HG03457 (cell line): ENCODE measurements around the gene DENND2A.
"Not testable (repeated sequence)": the region's sequence is repeated elsewhere in the genome, so short reads cannot be mapped to it uniquely, and the experiment has no call there.

Experiments used
- ATAC-seq: cut with Tn5 transposase; IDR thresholded peaks from one replicate; pipeline ENCODE4 v1.9.1; 2021; ENCODE audit warnings: moderate number of reproducible peaks; ENCODE audit not compliant: unreplicated experiment

DENND2A gene

DNA sequence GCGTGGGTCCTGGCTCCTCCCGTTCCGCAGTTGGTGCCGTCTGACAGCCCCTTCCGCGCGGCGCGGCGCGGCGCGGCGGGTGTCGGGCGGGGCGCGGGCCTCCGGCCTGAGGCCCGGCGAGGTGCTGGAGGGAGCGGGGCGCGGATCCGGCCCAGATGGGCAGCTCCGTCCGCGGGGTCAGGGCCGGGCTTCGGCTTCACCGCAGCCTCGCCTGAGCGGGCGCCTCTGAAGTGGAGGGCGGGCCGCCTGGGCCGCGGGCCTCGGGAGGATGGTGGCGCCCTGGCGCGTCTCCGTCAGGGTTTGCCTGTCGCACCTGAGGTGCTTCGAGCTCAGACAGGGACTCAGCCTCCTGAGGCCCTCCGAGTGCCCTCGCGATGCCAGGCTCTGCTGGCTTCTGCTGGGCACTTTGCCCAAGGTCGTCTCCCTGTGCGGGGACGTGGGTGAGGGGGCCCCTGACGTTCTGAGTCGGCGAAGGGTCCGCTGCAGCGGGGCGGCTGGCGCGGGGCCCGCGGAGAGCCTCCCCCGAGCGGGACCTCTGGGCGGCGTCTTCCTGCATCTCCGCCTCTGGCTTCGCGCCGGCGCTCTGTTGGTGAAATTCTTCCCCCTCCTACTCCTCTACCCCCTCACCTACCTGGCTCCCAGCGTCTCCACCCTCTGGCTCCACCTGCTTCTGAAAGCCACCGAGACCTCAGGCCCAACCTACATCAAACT lies 32.6 kb upstream of the DENND2A start:
- ATAC-seq, result peak; percentile 34

DNA sequence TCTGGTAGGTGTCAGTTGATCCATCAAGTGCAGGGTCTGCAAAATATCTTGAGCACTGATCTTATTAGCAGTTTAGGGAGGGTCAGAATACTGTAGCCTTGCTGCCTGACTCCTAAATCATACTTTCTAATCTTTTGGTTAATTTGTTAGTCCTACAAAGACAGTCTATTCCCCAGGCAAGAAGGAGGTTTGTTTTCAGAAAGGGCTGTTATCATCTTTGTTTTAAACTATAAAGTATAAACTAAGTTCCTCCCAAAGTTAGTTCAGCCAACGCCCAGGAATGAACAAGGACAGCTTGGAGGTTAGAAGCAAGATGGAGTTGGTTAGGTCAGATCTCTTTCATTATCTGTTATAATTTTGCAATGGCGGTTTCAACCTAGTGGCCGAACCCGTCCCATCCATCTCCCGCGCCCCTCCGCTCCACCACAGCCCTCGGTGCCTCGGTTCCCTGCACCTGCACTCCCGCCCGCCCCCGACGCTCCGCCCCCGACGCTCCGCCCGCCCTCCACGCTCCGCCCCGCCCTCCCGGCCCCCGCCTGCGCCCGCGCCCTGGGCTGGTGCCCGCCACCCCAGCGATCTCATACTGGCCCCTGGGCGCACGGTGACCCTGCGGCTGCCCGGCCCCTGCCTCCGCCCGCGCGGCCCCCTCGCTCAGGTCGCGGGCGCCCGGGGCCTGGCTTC lies 31.9 kb upstream of the DENND2A start, which contains the start of gene ADCK2:
ADCK2 (plus strand) TSS at position 564 of the 681 bp plus-strand sequence. CDS start 386 bp downstream, outside the sequence.
- ATAC-seq, result peak; percentile 33

DNA sequence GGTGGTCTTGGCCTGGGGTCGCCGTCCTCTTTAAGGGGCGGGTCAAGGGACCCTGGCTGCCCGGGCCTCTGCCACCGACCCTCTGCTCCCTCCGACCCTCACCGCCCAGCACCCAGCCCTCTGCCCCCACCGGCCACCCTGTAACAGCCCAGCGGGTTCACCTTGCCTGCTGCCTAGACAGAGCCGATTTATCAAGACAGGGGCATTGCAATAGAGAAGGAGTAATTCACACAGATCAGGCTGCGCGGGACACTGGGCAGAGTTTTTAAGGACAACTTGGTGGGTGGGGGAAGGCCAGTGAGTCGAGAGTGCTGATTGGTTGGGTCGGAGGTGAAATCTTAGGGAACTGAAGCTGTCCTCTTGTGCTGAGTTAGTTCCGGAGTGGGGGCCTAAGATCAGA lies 31.4 kb upstream of the DENND2A start:
- no peak for ATAC-seq

DNA sequence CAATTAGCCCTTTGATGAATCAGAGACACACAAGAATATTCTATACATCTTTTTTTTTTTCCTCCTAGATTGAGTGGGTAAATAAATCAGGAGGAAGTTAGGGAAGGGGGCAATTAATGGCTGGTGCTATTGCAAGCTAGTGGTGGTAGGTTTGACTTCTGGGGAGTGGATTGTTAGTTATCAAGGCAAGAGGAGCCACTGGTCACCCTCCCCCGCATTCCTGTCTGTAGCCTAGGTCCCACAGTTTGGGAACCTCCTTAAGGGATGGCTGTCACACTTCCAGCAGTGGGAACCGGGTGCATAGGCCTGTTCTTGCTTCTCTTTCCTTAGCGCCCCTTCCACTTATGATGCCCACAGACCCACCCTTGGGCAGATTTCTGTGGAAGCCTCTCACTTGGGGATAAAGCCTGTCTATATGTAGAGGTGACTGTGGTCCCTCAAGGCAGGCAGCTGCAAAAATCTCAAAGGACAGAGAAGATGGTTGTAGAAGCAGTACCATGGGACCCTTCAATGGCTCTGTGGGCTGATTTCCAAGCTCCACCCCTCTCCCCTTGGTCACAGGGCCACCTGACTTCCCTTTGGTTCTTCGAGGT lies 29.8 kb upstream of the DENND2A start:
- ATAC-seq, result no peak

DNA sequence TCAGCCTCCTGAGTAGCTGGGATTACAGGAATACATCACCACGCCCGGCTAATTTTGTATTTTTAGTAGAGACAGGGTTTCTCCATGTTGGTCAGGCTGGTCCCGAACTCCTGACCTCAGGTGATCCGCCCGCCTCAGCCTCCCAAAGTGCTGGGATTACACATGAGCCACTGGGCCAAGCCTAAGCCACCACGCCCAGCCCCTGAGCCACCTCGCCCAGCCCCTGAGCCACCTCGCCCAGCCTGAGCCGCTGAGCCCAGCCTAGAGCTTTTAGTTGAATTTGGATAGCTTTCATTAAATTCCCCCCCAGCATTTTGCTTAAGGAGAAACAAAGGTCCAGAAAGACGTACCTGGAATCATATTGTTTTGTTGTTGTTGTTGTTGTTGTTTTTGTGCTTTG lies 29.2 kb upstream of the DENND2A start:
- ATAC-seq, result not testable (repeated sequence)

DNA sequence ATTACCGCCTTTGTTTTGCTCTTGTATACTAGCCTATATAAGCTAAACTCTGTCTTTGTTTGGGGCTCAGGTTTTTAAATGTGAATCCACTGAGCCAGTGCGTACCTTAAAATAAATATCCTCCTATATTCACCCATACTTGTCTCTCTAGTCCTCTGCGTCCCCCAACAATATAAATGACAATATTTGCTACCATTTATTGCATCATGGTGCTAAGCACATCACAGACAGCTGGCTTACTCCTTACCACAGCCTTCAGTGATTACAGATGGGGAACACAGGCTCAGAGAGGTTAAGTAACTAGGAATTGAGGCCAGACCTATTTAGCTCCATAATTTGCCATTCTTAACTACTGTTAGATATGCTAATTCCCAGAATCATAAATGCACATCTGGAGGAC lies 28.7 kb upstream of the DENND2A start:
- no peak for ATAC-seq

DNA sequence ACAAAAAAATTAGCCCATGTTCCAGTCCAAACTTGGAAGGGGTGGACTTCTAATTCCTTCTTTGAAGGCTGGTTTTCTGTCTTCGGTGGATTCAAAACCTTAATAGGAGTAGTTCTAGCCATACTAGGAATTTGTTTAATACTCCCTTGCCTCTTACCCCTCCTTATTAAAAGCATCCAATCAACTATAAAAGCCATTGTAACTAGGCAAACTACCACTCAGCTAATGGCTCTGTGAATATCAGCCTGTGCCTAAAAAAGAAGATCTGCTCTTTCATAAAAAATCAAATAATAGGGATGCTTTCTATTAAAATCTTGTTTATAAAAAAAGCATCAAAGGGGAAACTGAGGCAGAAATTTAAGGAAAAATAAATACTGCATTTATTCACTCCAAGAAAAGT lies 28.0 kb upstream of the DENND2A start:
- ATAC-seq, result no peak

DNA sequence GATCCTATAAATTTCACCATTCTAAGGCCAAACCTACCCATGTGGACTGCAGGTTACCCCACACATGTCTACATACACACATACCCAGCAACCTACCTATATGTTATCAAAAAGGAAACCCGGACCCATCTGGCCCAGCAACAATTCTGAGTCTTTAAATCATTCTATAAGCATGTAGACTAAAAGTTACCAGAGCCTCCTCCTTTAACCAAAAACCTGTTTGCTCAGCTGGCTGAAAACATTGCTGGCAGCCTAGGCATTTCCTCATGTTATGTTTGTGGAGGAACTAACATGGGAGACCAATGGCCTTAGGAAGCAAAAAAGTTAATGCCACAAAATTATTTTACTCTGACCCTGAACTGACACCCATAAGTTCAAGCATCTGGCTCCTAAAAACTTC lies 26.9 kb upstream of the DENND2A start:
- no peak for ATAC-seq

DNA sequence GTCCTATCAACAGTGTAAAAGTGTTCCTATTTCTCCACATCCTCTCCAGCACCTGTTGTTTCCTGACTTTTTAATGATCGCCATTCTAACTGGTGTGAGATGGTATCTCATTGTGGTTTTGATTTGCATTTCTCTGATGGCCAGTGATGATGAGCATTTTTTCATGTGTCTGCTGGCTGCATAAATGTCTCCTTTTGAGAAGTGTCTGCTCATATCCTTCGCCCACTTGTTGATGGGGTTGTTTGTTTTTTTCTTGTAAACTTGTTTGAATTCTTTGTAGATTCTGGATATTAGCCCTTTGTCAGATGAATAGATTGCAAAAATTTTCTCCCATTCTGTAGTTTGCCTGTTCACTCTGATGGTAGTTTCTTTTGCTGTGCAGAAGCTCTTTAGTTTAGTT lies 22.3 kb upstream of the DENND2A start:
- not testable (repeated sequence) for ATAC-seq

DNA sequence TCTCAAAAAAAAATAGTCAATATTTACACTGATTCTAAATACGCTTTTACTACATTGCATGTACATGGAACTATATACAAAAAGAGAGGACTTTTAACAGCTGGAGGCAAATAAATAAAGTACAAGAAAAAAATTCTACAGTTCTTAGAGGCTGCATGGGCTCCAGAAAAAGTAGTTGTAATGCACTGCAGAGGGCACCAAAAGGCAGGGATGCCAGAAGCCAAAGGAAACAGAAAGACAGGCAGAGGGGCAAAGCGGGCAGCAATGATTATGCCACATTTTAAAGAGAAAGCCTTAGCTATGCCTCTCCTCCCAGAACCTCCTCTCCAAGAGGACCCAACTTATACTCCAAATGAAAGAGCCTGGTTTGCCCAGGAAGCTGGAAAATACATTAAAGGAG lies 20.5 kb upstream of the DENND2A start:
- no peak for ATAC-seq

DNA sequence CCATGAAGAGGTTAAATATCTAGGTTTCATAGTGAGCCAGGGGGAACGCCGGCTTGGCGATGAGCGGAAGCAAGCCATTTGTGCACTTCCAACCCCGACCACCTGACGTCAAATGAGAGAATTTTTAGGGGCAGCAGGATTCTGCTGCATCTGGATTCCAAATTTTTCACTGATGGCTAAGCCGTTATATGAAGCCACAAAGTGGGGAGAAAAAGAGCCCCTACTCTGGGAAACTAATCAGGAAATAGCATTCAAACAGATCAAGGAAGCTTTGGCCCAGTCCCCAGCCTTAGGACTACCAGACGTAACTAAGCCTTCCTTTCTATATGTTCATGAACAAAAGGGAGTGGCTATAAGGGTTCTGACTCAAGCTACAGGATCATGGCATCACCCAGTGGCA lies 19.2 kb upstream of the DENND2A start:
- ATAC-seq, result no peak

DNA sequence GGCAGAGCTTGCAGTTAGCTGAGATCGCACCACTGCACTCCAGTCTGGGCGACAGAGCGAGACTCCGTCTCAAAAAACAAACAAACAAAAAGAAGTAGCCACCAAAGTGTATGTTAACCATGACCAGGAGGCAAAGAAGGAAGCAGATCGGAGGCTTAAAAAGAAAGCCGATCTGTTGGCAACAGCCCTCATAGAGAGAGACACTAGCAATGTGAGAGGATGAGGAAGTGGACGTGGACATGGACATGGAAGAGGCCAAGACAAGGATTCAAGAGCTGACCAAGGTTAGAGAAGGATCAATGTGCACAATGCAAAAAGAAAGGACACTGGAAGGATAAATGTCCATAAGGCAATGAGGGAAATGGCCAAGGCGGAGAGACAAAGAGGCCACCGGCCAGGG lies 17.3 kb upstream of the DENND2A start:
- ATAC-seq, result no peak

DNA sequence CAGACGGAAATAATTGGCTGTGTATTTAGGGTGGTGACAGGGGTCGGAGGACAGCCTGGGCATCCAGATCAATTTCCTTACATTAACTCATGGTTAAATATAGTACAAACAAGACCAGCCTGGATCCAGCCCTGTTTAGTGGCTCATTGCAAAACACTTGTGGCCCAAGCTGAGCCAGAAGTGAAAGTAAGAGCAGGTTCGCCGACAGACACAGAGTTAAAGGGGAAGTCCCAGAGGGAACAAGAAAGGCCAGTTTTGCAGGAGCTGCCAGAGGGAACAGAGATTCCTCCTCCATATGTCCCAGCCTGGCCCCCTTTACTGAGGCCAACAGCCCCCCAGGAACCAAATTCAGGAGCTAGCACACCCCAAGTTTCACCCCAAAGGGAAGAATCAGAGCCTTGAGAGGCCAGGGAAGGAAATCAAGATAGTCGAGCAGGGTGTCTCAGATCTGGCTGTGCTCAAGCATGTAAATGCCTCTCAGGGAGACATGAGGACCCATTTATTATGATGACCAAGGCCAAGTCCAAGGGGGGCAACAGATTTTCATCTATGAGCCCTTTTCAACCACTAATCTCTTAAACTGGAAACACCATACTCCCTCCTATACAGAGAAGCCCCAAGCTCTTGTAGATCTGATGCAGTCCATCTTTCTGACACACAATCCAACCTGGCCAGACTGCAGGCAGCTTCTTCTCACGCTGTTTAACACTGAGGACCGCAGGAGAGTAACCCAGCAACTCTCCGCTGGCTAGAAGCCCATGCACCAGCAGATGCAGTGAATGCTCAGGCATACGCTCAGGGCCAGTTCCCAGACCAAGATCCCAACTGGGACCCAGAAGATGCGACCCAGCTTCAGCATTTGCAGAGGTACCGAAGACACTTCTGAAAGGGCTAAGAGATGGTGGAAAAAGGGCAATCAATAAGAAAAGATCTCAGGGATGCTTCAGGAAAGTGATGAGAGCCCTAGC lies 16.2 kb upstream of the DENND2A start:
- ATAC-seq, result no peak

DNA sequence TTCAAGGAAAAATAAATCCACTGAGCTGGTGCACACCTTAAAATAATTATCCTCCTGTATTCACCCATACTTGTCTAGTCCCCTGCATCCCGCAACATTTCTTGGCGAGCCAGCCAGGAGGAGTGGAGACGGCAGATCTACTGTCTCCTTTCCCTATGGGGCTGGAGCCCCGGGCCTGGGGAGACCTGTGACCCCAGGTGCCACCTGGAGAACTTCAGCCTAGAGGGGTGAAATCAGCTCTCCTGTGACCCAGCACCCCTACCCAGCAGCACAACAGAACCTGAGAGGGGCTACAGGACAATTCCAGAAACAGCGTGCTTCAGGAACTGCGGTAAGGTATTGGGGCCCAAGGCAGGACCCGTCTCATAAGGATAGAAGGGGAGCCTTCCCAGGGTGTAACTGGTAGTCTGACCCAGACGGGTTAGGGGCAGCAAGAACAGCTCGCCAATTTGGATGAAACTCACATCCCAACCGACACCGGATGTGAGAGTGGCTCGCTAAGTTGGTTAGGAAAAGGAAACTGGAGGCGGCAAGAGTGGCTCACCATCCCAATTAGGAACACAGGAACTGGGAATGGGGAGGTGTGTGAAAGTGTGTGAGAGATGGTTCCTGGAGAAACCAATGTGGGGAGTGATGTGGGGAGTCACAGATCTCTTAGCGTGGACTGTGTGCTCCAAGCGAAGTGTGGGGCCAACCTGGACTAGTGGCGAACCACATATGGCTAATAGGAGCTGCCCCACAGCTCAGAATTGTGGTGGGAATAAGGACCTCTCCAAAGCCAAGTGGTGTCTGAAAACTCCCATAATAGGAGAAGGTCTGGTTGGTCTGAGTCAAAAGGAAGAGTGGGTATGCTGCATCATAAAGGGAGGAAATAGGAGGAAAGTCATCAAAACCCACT lies 15.1 kb upstream of the DENND2A start:
- ATAC-seq, result no peak

DNA sequence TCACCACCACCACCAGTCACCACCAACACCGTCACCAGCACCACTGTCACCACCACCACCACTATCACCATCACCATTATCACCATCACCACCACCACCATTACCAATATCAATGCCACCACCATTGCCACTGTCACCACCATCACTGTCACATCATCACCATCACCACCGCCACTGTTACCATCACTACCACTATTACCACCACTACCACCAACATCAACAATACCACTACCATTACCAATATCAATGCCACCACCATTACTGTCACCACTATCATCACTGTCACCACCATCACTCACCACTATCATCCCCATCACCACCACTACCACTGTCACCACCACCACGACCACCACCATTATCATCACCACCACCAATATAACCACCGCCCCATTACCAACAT lies 14.0 kb upstream of the DENND2A start:
- no peak for ATAC-seq

DNA sequence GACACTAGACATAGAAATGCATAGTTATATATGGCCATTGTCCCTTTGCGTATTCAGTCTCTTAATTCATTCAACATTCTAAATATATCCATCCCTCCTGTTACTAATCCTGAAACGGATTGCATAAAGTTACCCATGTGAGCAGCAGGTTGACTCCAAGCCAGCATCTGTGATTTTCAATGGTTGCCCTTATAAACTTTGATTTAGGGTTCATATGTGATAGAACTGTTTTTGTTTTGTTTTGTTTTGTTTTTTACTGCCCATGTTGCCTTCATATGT lies 13.4 kb upstream of the DENND2A start:
- ATAC-seq, result no peak

DNA sequence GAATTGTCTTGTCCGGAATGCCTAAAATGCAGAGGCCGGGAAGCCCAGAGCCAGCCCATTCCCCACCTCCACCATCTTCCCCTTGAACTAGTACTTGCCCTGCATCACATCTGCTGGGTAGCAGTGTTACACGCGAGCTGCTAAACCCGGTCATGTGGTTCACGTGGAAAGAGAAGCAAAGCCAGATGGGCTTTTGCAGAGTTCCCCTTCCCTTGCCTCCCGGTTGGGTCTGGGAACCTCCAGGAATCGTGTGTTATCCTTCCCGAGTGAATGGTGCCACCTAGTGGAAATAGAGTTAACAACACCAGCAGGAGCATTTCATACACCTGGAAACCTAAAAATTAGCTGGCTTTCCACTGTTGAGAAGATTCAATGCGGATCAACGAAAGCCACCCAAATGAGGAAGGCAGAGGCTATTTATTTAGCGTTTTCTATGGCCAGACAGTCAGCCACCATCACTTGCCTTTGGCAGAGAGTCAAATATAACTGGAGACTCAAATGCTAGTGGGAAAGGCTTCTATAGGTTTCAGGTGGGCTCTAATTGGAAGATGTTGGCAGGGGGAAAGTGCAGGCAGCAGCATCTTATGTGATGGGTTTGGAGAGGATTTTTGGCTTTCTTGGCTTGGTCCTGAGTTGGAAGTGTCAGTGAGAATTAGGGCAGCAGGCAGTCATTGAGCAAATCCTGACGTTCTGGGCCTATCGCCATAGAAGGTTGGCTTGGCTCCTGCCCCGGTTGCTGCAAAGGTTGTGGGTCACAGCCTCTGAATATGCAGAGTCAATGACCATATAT lies 12.9 kb upstream of the DENND2A start:
- no peak for ATAC-seq

DNA sequence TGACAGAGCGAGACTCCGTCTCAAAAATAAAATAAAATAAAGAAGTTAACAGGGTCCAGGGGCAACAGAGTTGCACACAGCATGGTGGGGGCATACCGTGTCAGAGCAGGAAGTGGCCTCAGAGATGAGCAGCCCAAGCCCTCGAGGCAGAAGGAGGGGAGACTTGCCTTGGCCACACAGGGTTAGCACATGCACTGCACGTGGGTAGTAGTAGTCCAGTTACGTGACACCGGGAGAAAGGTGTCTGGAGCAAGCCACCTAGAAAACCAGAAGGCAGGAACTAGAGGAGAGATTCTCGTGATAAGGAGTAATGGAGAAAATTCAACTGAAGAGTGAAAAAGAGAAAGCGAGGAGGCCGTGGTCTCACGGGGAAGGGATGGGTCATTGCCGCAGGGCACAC lies 9.8 kb upstream of the DENND2A start:
- no peak for ATAC-seq

DNA sequence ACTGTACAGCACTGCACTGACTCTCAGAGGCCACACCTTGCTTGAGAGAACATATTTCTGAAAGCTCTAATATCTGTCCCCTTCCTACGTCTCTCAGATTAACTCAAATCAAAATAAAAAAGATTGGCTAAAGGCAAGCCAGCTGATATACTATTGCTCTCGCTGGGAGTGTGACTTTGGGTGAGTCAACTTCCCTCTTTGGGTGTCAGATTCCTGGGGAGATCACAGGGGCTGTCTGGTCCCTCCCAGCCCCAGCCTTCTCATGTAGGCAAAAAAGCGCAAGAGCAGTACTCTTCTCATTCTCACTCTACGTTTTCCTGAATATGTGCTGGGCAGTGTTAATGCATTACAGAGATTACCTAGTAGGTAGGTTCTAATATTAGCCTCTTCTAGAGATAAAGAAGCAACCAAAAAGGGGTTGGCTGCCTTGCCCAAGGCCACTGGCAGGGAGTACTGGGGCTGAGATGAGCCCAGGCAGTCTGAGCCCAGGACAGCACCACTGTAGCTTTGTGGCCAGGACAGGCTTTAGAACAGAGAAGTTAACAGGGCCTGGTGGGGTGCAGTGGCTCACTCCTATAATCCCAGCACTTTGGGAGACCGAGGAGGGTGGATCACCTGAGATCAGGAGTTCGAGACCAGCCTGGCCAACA lies 9.1 kb upstream of the DENND2A start:
- ATAC-seq, result no peak
